Anterior cingulate cortex (tissue), 58 donors: ENCODE measurements around the gene SORBS2.
"Not testable (repeated sequence)": the region's sequence is repeated elsewhere in the genome, so short reads cannot be mapped to it uniquely, and the experiment has no call there.

Experiments
- DNase-seq, 58 donors: peaks; one replicate each; lab custom pipeline; 2025; lab: John Stamatoyannopoulos, UW

SORBS2 gene, protein sequence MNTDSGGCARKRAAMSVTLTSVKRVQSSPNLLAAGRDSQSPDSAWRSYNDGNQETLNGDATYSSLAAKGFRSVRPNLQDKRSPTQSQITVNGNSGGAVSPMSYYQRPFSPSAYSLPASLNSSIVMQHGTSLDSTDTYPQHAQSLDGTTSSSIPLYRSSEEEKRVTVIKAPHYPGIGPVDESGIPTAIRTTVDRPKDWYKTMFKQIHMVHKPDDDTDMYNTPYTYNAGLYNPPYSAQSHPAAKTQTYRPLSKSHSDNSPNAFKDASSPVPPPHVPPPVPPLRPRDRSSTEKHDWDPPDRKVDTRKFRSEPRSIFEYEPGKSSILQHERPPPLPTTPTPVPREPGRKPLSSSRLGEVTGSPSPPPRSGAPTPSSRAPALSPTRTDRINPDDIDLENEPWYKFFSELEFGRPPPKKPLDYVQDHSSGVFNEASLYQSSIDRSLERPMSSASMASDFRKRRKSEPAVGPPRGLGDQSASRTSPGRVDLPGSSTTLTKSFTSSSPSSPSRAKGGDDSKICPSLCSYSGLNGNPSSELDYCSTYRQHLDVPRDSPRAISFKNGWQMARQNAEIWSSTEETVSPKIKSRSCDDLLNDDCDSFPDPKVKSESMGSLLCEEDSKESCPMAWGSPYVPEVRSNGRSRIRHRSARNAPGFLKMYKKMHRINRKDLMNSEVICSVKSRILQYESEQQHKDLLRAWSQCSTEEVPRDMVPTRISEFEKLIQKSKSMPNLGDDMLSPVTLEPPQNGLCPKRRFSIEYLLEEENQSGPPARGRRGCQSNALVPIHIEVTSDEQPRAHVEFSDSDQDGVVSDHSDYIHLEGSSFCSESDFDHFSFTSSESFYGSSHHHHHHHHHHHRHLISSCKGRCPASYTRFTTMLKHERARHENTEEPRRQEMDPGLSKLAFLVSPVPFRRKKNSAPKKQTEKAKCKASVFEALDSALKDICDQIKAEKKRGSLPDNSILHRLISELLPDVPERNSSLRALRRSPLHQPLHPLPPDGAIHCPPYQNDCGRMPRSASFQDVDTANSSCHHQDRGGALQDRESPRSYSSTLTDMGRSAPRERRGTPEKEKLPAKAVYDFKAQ (N-terminal part only)

GRCh38 chr4:185811509-185812364 is at the start of gene SORBS2:
Gene SORBS2, minus strand, starts transcription at chr4:185812194. Its CDS starts 121,623 bp downstream, at chr4:185690571.
- peak in 43 of 58 donors; percentile 3 to 81 (median 32) for DNase-seq

DNA sequence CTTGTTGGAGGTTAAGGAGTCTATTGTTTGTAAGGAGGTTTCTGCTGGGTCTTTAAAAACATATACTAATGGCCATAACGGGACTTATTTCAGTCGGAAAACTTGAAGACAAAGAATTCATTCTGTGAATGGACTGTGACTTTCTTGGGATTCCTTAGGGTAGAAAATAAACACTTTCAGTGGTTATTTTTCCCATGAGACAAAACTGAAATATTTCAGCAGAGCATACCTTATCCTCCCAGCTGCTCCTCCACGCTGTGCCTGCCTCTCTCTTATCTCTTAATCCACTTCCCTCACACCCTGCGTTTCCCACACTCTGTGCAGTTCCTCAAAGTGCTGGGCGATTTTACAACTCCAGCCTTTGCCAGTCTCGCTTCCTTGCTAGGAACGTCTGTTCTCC is 47.1 kb upstream of the SORBS2 start:
- peak in 2 of 58 donors; percentile 1 to 7 for DNase-seq

- not testable (repeated sequence) for DNase-seq
Observed at GRCh38 chr4:185857561-185857960, 45.6 kb upstream of the SORBS2 start.

DNA sequence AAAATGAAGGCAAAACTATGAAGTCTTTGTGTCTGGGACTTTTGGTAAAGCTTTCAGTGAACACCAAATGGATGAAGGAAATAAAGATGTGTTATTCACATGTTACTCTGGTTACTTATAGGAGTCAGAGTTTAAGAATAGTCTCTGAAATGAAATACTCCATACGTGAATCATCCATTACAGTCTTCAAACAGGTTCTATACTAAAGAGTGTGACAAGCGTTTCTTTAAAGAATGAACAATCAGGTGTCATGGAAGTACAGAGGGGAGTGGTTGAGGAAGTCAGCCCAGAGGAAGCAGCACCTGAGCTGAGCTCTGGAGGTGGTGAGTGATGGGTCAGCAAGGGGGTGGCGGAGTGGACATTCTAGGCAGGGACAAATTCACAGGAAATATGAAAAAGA is 41.8 kb upstream of the SORBS2 start:
- DNase-seq = no peak

DNA sequence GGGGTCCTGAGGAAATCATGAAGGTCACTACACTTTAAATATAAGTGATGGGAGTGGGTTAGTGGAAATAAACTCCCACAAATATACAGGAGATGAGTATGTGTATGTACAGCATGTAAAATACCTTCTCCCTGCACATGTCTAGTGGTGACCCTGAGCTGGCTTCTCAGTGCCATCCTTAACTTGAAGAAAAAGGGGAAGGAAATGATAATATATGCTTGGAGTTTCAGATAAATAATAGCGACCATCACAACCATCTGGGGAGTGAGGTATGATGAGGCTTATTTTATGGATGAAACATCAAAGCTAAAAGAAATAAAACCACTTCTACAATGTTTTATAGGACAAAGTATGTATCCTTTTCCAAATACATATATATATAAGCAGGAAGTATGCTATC is 41.0 kb upstream of the SORBS2 start:
- no peak for DNase-seq

- DNase-seq = peak in 6 of 58 donors; percentile 8 to 63 (median 16)
Observed at GRCh38 chr4:185849664-185850550, 37.9 kb upstream of the SORBS2 start.

DNA sequence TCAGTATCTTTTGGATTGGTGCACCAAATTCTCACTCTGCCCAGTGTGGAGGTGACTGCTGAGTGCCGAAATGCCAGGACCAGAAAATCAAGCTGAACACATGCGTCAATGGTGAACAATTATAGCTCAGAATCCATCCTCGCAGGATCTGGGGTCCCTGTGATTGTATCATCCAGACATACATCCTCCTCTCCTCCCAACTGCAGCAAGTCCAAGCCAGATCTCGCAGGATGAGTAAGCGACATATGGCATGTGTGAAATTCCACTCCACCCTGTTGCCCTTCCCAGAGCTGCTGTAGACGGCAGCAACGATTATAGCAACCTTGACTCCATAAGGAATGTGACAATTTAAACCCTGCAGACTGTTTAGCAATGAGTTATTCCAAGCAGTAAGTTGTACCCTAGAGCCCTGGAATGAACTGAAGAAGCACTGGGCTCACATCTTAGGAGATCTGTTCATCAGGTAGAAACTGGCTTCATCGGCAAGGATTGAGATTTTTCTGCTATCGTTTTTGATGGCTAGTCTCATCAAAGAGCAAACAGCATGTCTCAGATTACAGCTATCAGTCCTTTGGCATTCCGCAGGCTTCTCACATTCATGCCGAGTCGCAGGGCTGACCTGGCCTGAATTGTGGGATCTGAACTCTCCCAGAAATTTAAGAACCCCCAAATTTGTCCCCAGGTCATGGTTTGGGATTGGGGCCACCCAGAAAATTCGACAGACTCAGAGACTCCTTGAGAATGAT is 35.5 kb upstream of the SORBS2 start:
- peak in 14 of 58 donors; percentile 3 to 46 (median 22) for DNase-seq

- DNase-seq = no peak
Observed at GRCh38 chr4:185846505-185847150, 34.6 kb upstream of the SORBS2 start.

GRCh38 chr4:185845966-185846365 is 34.0 kb upstream of the SORBS2 start:
- no peak for DNase-seq

DNA sequence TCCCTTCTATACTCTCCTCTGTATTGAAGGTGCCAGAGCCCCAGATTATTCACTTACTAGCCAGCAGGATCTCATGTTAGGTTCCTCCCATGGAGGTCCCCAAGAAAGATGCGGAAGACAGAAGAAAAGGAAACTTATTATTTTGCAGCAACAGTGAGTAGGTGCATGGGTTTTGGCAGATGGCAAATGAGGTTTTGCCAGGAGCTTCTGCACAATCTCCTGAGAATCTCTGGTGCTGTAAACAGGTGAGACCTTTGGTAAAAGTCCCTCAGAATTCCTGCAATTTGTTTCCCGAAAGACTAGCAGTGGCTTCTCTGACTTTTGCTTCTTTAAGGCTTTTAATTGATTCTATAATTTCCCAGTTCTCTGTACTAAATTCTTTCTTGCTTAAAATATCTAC is 29.5 kb upstream of the SORBS2 start:
- DNase-seq = no peak

DNA sequence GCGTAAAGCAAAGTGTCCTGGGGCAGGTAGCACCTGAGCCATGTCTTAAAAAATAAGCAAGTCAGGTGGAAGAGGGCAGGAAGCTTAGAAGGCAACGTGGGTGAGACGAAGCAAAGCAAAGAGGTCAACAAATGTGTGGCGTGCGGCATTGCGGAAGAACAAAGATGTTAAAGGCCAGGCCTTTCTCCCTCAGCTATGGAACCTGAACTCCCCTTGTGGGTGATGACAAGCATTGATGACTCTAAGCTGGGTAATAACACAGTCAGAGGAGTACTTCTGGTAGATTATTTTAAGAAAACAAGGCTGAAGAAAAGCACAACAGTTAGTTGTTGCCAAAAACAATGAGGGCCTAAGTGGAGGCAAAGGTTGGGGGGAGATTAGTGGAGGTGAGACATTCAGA is 29.0 kb upstream of the SORBS2 start:
- no peak for DNase-seq

DNA sequence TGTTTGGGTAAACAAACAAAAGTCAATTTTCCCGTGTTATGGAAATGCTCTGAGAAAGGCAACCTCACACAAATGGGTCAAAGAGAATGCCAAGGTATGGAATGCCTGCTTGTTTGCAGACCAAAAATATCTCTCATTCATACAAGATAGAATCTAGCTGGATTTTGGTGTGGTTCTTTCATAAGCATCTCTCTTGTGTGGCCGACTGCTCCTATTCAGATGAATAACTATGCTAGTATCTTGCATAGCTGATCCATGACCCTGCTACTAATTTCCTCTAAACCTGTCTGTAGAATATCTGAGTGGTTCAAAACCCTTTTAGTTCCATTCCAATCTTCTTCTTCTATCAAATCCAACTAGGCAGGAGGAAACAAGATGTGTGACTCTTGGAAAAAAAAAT is 28.2 kb upstream of the SORBS2 start:
- no peak for DNase-seq

- DNase-seq = no peak
Observed at GRCh38 chr4:185839770-185840169, 27.8 kb upstream of the SORBS2 start.

DNA sequence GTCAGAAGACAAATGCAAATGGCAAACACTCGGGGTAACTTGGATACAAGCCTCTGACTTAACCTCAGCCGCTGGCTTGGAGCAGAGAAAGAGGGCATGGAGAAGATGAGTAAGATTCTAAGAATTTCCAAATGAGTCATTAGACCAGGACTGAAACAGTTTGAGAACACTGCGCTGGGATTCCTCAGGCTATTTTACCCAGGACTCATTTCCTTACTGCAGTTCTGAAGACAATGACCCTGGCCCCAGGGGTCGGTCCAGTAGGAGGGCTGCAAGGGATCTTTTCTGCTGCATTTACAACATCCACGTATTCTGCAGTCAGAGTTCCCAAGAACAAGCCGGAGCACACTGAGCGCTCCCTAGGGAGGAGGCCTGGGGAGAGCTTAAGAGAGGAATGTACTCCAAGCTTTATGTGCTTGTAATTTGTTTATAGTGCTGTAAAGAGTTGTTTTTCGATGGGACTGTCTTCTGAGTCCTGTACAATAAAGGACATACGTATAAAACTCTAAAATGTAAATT is 27.3 kb upstream of the SORBS2 start:
- DNase-seq = peak in 1 of 58 donors; percentile 11

- no peak for DNase-seq
Observed at GRCh38 chr4:185838514-185839193, 26.7 kb upstream of the SORBS2 start.

GRCh38 chr4:185838104-185838452 is 26.1 kb upstream of the SORBS2 start:
- no peak for DNase-seq
